Measurements from ENCODE around the gene CDH6. TPM values are rescaled to one million over a fixed set of nuclear protein-coding genes. Genes with fewer than 3 reads are reported as not detected.

The CDH6 gene
- total RNA-seq, 1 experiment from 2014 or later = 0.12 TPM

- no peak for TF ChIP-seq REST (IDR thresholded peaks at IDR 0.05; ENCODE audit: low read depth)
- TF ChIP-seq CEBPB (IDR thresholded peaks at IDR 0.05; ENCODE audit: low read depth) = no peak
- TF ChIP-seq ATF3 (IDR thresholded peaks at IDR 0.05) = no peak
- no peak for TF ChIP-seq EZH2 (IDR thresholded peaks at IDR 0.05)
- no peak for TF ChIP-seq TCF7L2 (IDR thresholded peaks at IDR 0.05; ENCODE audit: borderline replicate concordance, extremely low read depth, insufficient read depth, insufficient read length)
- TF ChIP-seq ELF1 (IDR thresholded peaks at IDR 0.05; ENCODE audit: borderline replicate concordance, low read depth) = no peak
Observed at GRCh38 chr5:31271567-31271966, 78.1 kb downstream of the CDH6 start (continued).

GRCh38 chr5:31273161-31273560, 79.7 kb downstream of the CDH6 start:
- Histone ChIP-seq H3K79me2 (ENCODE audit: insufficient read depth, low read length) (no peaks in the 10 kb centered on the region), H3K9me3 (ENCODE audit: control insufficient read depth in 1 of 2, insufficient read depth in 1 of 2, low read depth in 1 of 2, low read length in 2 of 2) (no peaks in the 10 kb centered on the region), H3K27me3 (ENCODE audit: insufficient read depth, low read length) (no peaks in the 10 kb centered on the region), H3K9ac (ENCODE audit: low read length) (no peak overlapping the region), H3K9me2 (ENCODE audit: insufficient read depth) (no peaks in the 10 kb centered on the region), H3K4me2 (ENCODE audit: low read length) (no peak overlapping the region), H3K36me3 (ENCODE audit: control insufficient read depth in 1 of 2, insufficient read depth in 2 of 2, low read length in 2 of 2) (no peaks in the 10 kb centered on the region), H3K4me3 (replicated peaks in 1 of 2; ENCODE audit: low read depth in 1 of 2, low read length in 2 of 2) (no peak overlapping the region), H3K4me1 (ENCODE audit: control insufficient read depth in 1 of 2, insufficient read depth in 2 of 2, low read length in 2 of 2) (no peaks in the 10 kb centered on the region), H3K27ac (ENCODE audit: low read depth, low read length) (no peak overlapping the region), H2AFZ (ENCODE audit: low read depth, low read length, poor library complexity, severe bottlenecking) (no peak overlapping the region), H4K20me1 (ENCODE audit: insufficient read depth) (no peaks in the 10 kb centered on the region)
- ChIA-PET RAD21 (ENCODE audit: low non-redundant PET in 1 of 2, low total read pairs in 2 of 2, uncharacterized antibody in 2 of 2, unreplicated experiment in 2 of 2) (no interaction called here), CTCF (no interaction called here), POLR2A (no interaction called here)
- BruUV-seq (replicated peaks) = no TSS peak
- no peak for DNase-seq (ENCODE audit: low read depth, low spot score)
- no peak for ATAC-seq
- TF ChIP-seq POLR2AphosphoS5 (IDR thresholded peaks at IDR 0.05; ENCODE audit: low read depth, low read length) (no peak), FOSL1 (IDR thresholded peaks at IDR 0.05; ENCODE audit: low read depth) (no peak), SIN3A (IDR thresholded peaks at IDR 0.05; ENCODE audit: low read depth) (no peak), EZH2phosphoT487 (IDR thresholded peaks at IDR 0.05; ENCODE audit: borderline replicate concordance) (no peak), EZH2 (IDR thresholded peaks at IDR 0.05) (no peak), CBX3 (IDR thresholded peaks at IDR 0.05; ENCODE audit: low read depth) (no peak), ATF3 (IDR thresholded peaks at IDR 0.05) (no peak), POLR2A (IDR thresholded peaks at IDR 0.05; ENCODE audit: borderline replicate concordance, extremely low read depth, insufficient read depth, insufficient read length) (no peak), JUND (IDR thresholded peaks at IDR 0.05) (no peak), RAD21 (IDR thresholded peaks at IDR 0.05; ENCODE audit: low read depth) (no peak), ZBTB33 (IDR thresholded peaks at IDR 0.05; ENCODE audit: extremely low read depth, insufficient replicate concordance, low read length) (no peak), CTCF (IDR thresholded peaks at IDR 0.05 in 2 of 3, conservative IDR thresholded peaks at IDR 0.05 in 1 of 3; ENCODE audit: borderline replicate concordance in 1 of 3, insufficient read depth in 1 of 3, low read depth in 2 of 3, low read length in 2 of 3) (no peak), SRF (IDR thresholded peaks at IDR 0.05; ENCODE audit: low read depth) (no peak)
- intact Hi-C loops (cut with micrococcal nuclease) = no loop called here
